Measurements from ENCODE around the gene SLC16A13. TPM values are rescaled to one million over a fixed set of nuclear protein-coding genes. Genes with fewer than 3 reads are reported as not detected.
A peak's percentile ranks its signal among the peaks of the same experiment; 100 is the strongest.

Gene SLC16A13
- total and polyA plus RNA-seq, 5 donors from 2014 or later, result 1.1 to 3.8 (median 1.6) TPM

- ATAC-seq (ENCODE audit: low read depth in 2 of 2) (no peak), DNase-seq (no peak)
- Mint-ChIP-seq H3K27me3 (no peaks in the 10 kb centered on the region), H3K27ac (no peak overlapping the region), H3K4me3 (no peak overlapping the region), H3K4me1 (no peaks in the 10 kb centered on the region), H3K9me3 (peaks cover 0 to 4% (median 0%) of the 10 kb centered on the region in 7 donors), H3K36me3 (no peaks in the 10 kb centered on the region)
- Histone ChIP-seq H3K4me3 (ENCODE audit: low read depth, low read length) (no peak overlapping the region), H3K36me3 (ENCODE audit: control insufficient read depth, insufficient read depth, low read length) (no peaks in the 10 kb centered on the region), H3K27ac (ENCODE audit: insufficient read depth, low read length, poor library complexity, severe bottlenecking) (no peak overlapping the region), H3K9me3 (ENCODE audit: control insufficient read depth in 2 of 2, low read length in 2 of 2) (no peaks in the 10 kb centered on the region), H3K4me1 (ENCODE audit: control insufficient read depth, insufficient read depth, low read length, poor library complexity, severe bottlenecking) (no peaks in the 10 kb centered on the region), H3K27me3 (ENCODE audit: control insufficient read depth, insufficient read depth, low read length) (no peaks in the 10 kb centered on the region)
Observed at GRCh38 chr17:7074931-7075330, 39.1 kb downstream of the SLC16A13 start.

GRCh38 chr17:7077911-7078546 is 42.2 kb downstream of the SLC16A13 start:
- no peaks in the 10 kb centered on the region for H3K27me3 ChIP-seq (ENCODE audit: control insufficient read depth, insufficient read depth, low read length)
- H3K9me3 ChIP-seq (ENCODE audit: control insufficient read depth in 2 of 2, low read length in 2 of 2), result no peaks in the 10 kb centered on the region
- ATAC-seq (ENCODE audit: low read depth in 2 of 2), result no peak
- Mint-ChIP-seq H3K4me1 (peaks cover 0 to 11% (median 6%) of the 10 kb centered on the region in 4 donors), H3K27me3 (peaks cover 8% of the 10 kb centered on the region), H3K9me3 (no peaks in the 10 kb centered on the region), H3K4me3 (no peak overlapping the region), H3K27ac (no peak overlapping the region), H3K36me3 (no peaks in the 10 kb centered on the region)
- no peaks in the 10 kb centered on the region for H3K36me3 ChIP-seq (ENCODE audit: control insufficient read depth, insufficient read depth, low read length)
- no peak for DNase-seq
- no peak overlapping the region for H3K27ac ChIP-seq (ENCODE audit: insufficient read depth, low read length, poor library complexity, severe bottlenecking)
- H3K4me1 ChIP-seq (ENCODE audit: control insufficient read depth, insufficient read depth, low read length, poor library complexity, severe bottlenecking), result peaks cover 12% of the 10 kb centered on the region
- H3K4me3 ChIP-seq (ENCODE audit: low read depth, low read length), result no peak overlapping the region

GRCh38 chr17:7078711-7079110 is 42.9 kb downstream of the SLC16A13 start:
- Mint-ChIP-seq H3K27me3 (peaks cover 13% of the 10 kb centered on the region), H3K4me3 (peak overlapping the region in 1 of 4 donors; percentile 49), H3K36me3 (no peaks in the 10 kb centered on the region), H3K27ac (no peak overlapping the region), H3K9me3 (no peaks in the 10 kb centered on the region), H3K4me1 (peaks cover 0 to 15% (median 9%) of the 10 kb centered on the region in 4 donors)
- ATAC-seq (ENCODE audit: low read depth in 2 of 2), result no peak
- H3K27me3 ChIP-seq (ENCODE audit: control insufficient read depth, insufficient read depth, low read length), result no peaks in the 10 kb centered on the region
- H3K4me1 ChIP-seq (ENCODE audit: control insufficient read depth, insufficient read depth, low read length, poor library complexity, severe bottlenecking), result peaks cover 12% of the 10 kb centered on the region
- H3K4me3 ChIP-seq (ENCODE audit: low read depth, low read length), result no peak overlapping the region
- no peaks in the 10 kb centered on the region for H3K9me3 ChIP-seq (ENCODE audit: control insufficient read depth in 2 of 2, low read length in 2 of 2)
- H3K36me3 ChIP-seq (ENCODE audit: control insufficient read depth, insufficient read depth, low read length), result no peaks in the 10 kb centered on the region
- H3K27ac ChIP-seq (ENCODE audit: insufficient read depth, low read length, poor library complexity, severe bottlenecking), result no peak overlapping the region
- DNase-seq, result no peak

- ATAC-seq (ENCODE audit: low read depth in 2 of 2) (no peak), DNase-seq (no peak)
- no peaks in the 10 kb centered on the region for H3K36me3 Mint-ChIP-seq
- peaks cover 0 to 24% (median 12%) of the 10 kb centered on the region in 4 donors for H3K4me1 Mint-ChIP-seq
- peaks cover 24% of the 10 kb centered on the region for H3K27me3 Mint-ChIP-seq
- Histone ChIP-seq H3K36me3 (ENCODE audit: control insufficient read depth, insufficient read depth, low read length) (no peaks in the 10 kb centered on the region), H3K4me3 (ENCODE audit: low read depth, low read length) (no peak within 1 kb of the TSS), H3K4me1 (ENCODE audit: control insufficient read depth, insufficient read depth, low read length, poor library complexity, severe bottlenecking) (peaks cover 12% of the 10 kb centered on the region), H3K9me3 (ENCODE audit: control insufficient read depth in 2 of 2, low read length in 2 of 2) (no peaks in the 10 kb centered on the region), H3K27me3 (ENCODE audit: control insufficient read depth, insufficient read depth, low read length) (peaks cover 4% of the 10 kb centered on the region), H3K27ac (ENCODE audit: insufficient read depth, low read length, poor library complexity, severe bottlenecking) (no peak within 1 kb of the TSS)
- no peak within 1 kb of the TSS for H3K4me3 Mint-ChIP-seq
- no peak within 1 kb of the TSS for H3K27ac Mint-ChIP-seq
- H3K9me3 Mint-ChIP-seq, result no peaks in the 10 kb centered on the region
Observed at GRCh38 chr17:7079581-7080455, 44.0 kb downstream of the SLC16A13 start, which contains the start of gene CLEC10A. CLEC10A (minus strand) TSS chr17:7080251; CDS start chr17:7078812, 1,439 bp downstream.

- ATAC-seq (ENCODE audit: low read depth in 2 of 2), result no peak
Observed at GRCh38 chr17:7080456-7081041, 44.7 kb downstream of the SLC16A13 start.

GRCh38 chr17:7081341-7082062 is 45.7 kb downstream of the SLC16A13 start:
- peaks cover 0 to 24% (median 12%) of the 10 kb centered on the region in 4 donors for H3K4me1 Mint-ChIP-seq
- peak in 2 of 3 donors; percentile 26 to 59 for DNase-seq

More at GRCh38 chr17:7080456-7081041, 44.7 kb downstream of the SLC16A13 start:
- Mint-ChIP-seq H3K27me3 (peaks cover 27% of the 10 kb centered on the region), H3K27ac (no peak overlapping the region), H3K36me3 (no peaks in the 10 kb centered on the region), H3K4me3 (no peak overlapping the region), H3K9me3 (no peaks in the 10 kb centered on the region), H3K4me1 (peaks cover 0 to 24% (median 12%) of the 10 kb centered on the region in 4 donors)
- no peak overlapping the region for H3K27ac ChIP-seq (ENCODE audit: insufficient read depth, low read length, poor library complexity, severe bottlenecking)
- no peak overlapping the region for H3K4me3 ChIP-seq (ENCODE audit: low read depth, low read length)
- DNase-seq, result no peak
- H3K4me1 ChIP-seq (ENCODE audit: control insufficient read depth, insufficient read depth, low read length, poor library complexity, severe bottlenecking), result peaks cover 12% of the 10 kb centered on the region
- no peaks in the 10 kb centered on the region for H3K36me3 ChIP-seq (ENCODE audit: control insufficient read depth, insufficient read depth, low read length)
- no peaks in the 10 kb centered on the region for H3K9me3 ChIP-seq (ENCODE audit: control insufficient read depth in 2 of 2, low read length in 2 of 2)
- peaks cover 4% of the 10 kb centered on the region for H3K27me3 ChIP-seq (ENCODE audit: control insufficient read depth, insufficient read depth, low read length)

GRCh38 chr17:7083592-7083991 is 47.8 kb downstream of the SLC16A13 start:
- Histone ChIP-seq H3K4me3 (ENCODE audit: low read depth, low read length) (no peak overlapping the region), H3K4me1 (ENCODE audit: control insufficient read depth, insufficient read depth, low read length, poor library complexity, severe bottlenecking) (peaks cover 12% of the 10 kb centered on the region), H3K27ac (ENCODE audit: insufficient read depth, low read length, poor library complexity, severe bottlenecking) (no peak overlapping the region), H3K9me3 (ENCODE audit: control insufficient read depth in 2 of 2, low read length in 2 of 2) (no peaks in the 10 kb centered on the region), H3K27me3 (ENCODE audit: control insufficient read depth, insufficient read depth, low read length) (peaks cover 4% of the 10 kb centered on the region), H3K36me3 (ENCODE audit: control insufficient read depth, insufficient read depth, low read length) (no peaks in the 10 kb centered on the region)
- no peaks in the 10 kb centered on the region for H3K36me3 Mint-ChIP-seq
- DNase-seq (no peak), ATAC-seq (ENCODE audit: low read depth in 2 of 2) (no peak)
- H3K4me3 Mint-ChIP-seq, result peak overlapping the region in 1 of 4 donors; percentile 38
- H3K27me3 Mint-ChIP-seq, result peaks cover 46% of the 10 kb centered on the region
- H3K9me3 Mint-ChIP-seq, result no peaks in the 10 kb centered on the region
- H3K27ac Mint-ChIP-seq, result peak overlapping the region in 1 of 3 donors; percentile 33
- H3K4me1 Mint-ChIP-seq, result peaks cover 0 to 24% (median 12%) of the 10 kb centered on the region in 4 donors

More at GRCh38 chr17:7081341-7082062, 45.7 kb downstream of the SLC16A13 start:
- H3K4me3 ChIP-seq (ENCODE audit: low read depth, low read length), result peak overlapping the region; percentile 37
- H3K27me3 Mint-ChIP-seq, result peaks cover 34% of the 10 kb centered on the region
- peaks cover 12% of the 10 kb centered on the region for H3K4me1 ChIP-seq (ENCODE audit: control insufficient read depth, insufficient read depth, low read length, poor library complexity, severe bottlenecking)
- no peak overlapping the region for H3K27ac ChIP-seq (ENCODE audit: insufficient read depth, low read length, poor library complexity, severe bottlenecking)
- ATAC-seq (ENCODE audit: low read depth in 2 of 2), result peak; percentile 55 to 63
- H3K36me3 ChIP-seq (ENCODE audit: control insufficient read depth, insufficient read depth, low read length), result no peaks in the 10 kb centered on the region
- H3K36me3 Mint-ChIP-seq, result no peaks in the 10 kb centered on the region
- no peaks in the 10 kb centered on the region for H3K9me3 ChIP-seq (ENCODE audit: control insufficient read depth in 2 of 2, low read length in 2 of 2)
- peaks cover 4% of the 10 kb centered on the region for H3K27me3 ChIP-seq (ENCODE audit: control insufficient read depth, insufficient read depth, low read length)
- peak overlapping the region in 2 of 4 donors; percentile 3 to 43 for H3K4me3 Mint-ChIP-seq
- no peaks in the 10 kb centered on the region for H3K9me3 Mint-ChIP-seq
- H3K27ac Mint-ChIP-seq, result no peak overlapping the region
